GM12878 (cell line): ENCODE data around the gene CACNA1A. TPM values are rescaled to one million over a fixed set of nuclear protein-coding genes. Genes with fewer than 3 reads are reported as not detected.

Source experiments
- ATAC-seq: fragments of 200-7000 bp; cut with Tn5 transposase; 3 replicates; pipeline ENCODE4 v1.9.1; 2020; ENCODE audit warnings: mild to moderate bottlenecking, moderate library complexity
- BruUV-seq: library from RNA; stranded (reverse); fragments of 400-500 nt; replicated peaks from 2 replicates; lab custom pipeline; 2021; lab: Mats Ljungman, UMichigan
- CTCF ChIA-PET: fragments of 300-600 bp; sonication (Branson Sonifier 250); formaldehyde crosslinking; extraction: SDS; loops from one replicate; lab custom pipeline; 2021; ENCODE audit warnings: inconsistent platforms; lab: Yijun Ruan, JAX
- POLR2A ChIA-PET: fragments of 350-600 bp; formaldehyde crosslinking; extraction: SDS; loops from one replicate; lab custom pipeline; 2021; ENCODE audit warnings: inconsistent platforms; lab: Charles Lee
- RAD21 ChIA-PET: fragments of 300-600 bp; sonication (Branson Sonifier 250); formaldehyde crosslinking; loops from one replicate; lab custom pipeline; 2023; ENCODE audit warnings: antibody characterized with exemption; ENCODE audit not compliant: unreplicated experiment; lab: Charles Lee
- SMC1A ChIA-PET: fragments of 300-600 bp; sonication (Branson Sonifier 250); formaldehyde crosslinking; loops from one replicate; lab custom pipeline; 2023; ENCODE audit not compliant: unreplicated experiment, uncharacterized antibody; lab: Charles Lee
- DNase-seq: peaks from one replicate; pipeline ENCODE4 v3.0.0-alpha.2; 2011; ENCODE audit warnings: low read depth, low spot score
- FAIRE-seq: peaks from 3 replicates; lab custom pipeline; 2011; peaks lifted over from hg19 to GRCh38; lab: Jason Lieb, UNC
- H2AFZ ChIP-seq: 2 replicates; pipeline ENCODE4 v1.6.0; 2011; ENCODE audit warnings: low read depth, low read length, control low read depth; ENCODE audit not compliant: control insufficient read depth
- H3K27ac ChIP-seq: 2 replicates; pipeline ENCODE4 v1.5.1; 2011; ENCODE audit warnings: control low read depth; ENCODE audit not compliant: control insufficient read depth, insufficient read depth
- H3K27me3 ChIP-seq, 2 experiments: replicated peaks in 1 of 2; 2 replicates each; pipeline versions ENCODE4 v1.6.0 to v1.6.1; 2011; ENCODE audit warnings: low read length in 1 of 2; ENCODE audit not compliant: control insufficient read depth in 2 of 2, insufficient read depth in 2 of 2
- H3K36me3 ChIP-seq, 2 experiments: 2 replicates each; pipeline ENCODE4 v1.5.1; 2011; ENCODE audit warnings: low read length in 1 of 2; ENCODE audit not compliant: control insufficient read depth in 2 of 2, insufficient read depth in 2 of 2
- H3K4me1 ChIP-seq: 2 replicates; pipeline ENCODE4 v1.6.1; 2011; ENCODE audit warnings: mild to moderate bottlenecking, low read length, moderate library complexity, mixed read lengths; ENCODE audit not compliant: control insufficient read depth, insufficient read depth
- H3K4me2 ChIP-seq: 2 replicates; pipeline ENCODE4 v1.6.0; 2011; ENCODE audit warnings: control low read depth; ENCODE audit not compliant: control insufficient read depth, insufficient read depth
- H3K4me3 ChIP-seq: fragments of 200-600 bp; sonication (generic); 2 replicates; pipeline ENCODE4 v1.5.1; 2016
- H3K79me2 ChIP-seq: 2 replicates; pipeline ENCODE4 v1.6.0; 2011; ENCODE audit warnings: low read length; ENCODE audit not compliant: control insufficient read depth, insufficient read depth
- H3K9ac ChIP-seq: 2 replicates; pipeline ENCODE4 v1.8.0; 2011; ENCODE audit warnings: low read length, control low read depth, mixed read lengths; ENCODE audit not compliant: control insufficient read depth, insufficient read depth
- H3K9me3 ChIP-seq: replicated peaks from 3 replicates; pipeline ENCODE4 v1.5.1; 2011; ENCODE audit warnings: mild to moderate bottlenecking, low read length; ENCODE audit not compliant: control insufficient read depth, insufficient read depth
- H4K20me1 ChIP-seq: 2 replicates; pipeline ENCODE4 v1.6.0; 2011; ENCODE audit not compliant: control insufficient read depth, insufficient read depth
- CEBPB ChIP-seq, 2 experiments: fragments of 150-350 bp in 1 of 2; IDR thresholded peaks; 2 replicates each; pipeline ENCODE4 v1.6.1; 2012 to 2014; ENCODE audit warnings: low read depth in 2 of 2, low read length in 2 of 2, borderline replicate concordance in 1 of 2, inconsistent platforms in 1 of 2
- KAT2A ChIP-seq: conservative IDR thresholded peaks from 2 replicates; pipeline ENCODE4 v1.6.1; 2011; ENCODE audit warnings: low read depth, low read length; ENCODE audit not compliant: control insufficient read depth
- NR2F1 ChIP-seq: fragments of 450-650 bp; conservative IDR thresholded peaks from 2 replicates; pipeline ENCODE4 v1.6.1; 2017; ENCODE audit warnings: mild to moderate bottlenecking
- RUNX3 ChIP-seq: IDR thresholded peaks from 2 replicates; pipeline ENCODE4 v1.6.1; 2012; ENCODE audit warnings: low read length, inconsistent platforms
- SP1 ChIP-seq: IDR thresholded peaks from one replicate; pipeline ENCODE4 v1.6.1; 2011; ENCODE audit warnings: low read depth, low read length
- TARDBP ChIP-seq: IDR thresholded peaks from 2 replicates; pipeline ENCODE4 v1.6.1; 2016; ENCODE audit warnings: borderline replicate concordance
- WGBS: methylation state at CpG from one replicate; pipeline ENCODE4 v1.1.6; 2016; ENCODE audit warnings: low lambda C conversion rate; ENCODE audit not compliant: insufficient replicate concordance, insufficient coverage; ENCODE audit errors: missing lambda C conversion rate; 5-methylcytosine and 5-hydroxymethylcytosine counted together
- in situ Hi-C: fragments of 300-500 bp; cut with MboI; formaldehyde crosslinking; loops from 9 replicates; pipeline ENCODE4 v1.14.3; 2018; ENCODE audit warnings: mixed read lengths
- intact Hi-C: fragments of 100-400 bp; cut with micrococcal nuclease; formaldehyde crosslinking; loops from one replicate; pipeline ENCODE4 v1.14.2; 2022; ENCODE audit not compliant: unreplicated experiment
- polyA plus RNA-seq, 11 experiments: library from polyadenylated mRNA; depleted of rRNA in 4 of 11; unstranded in 6 of 11; stranded (reverse) in 5 of 11; fragments of >200 nt; fragmentation: Nextera tagmentation in 4 of 11; fragmentation: Illumina TruSeq in 1 of 11; extraction: Ambion mirVana in 4 of 11; extraction: Trizol in 1 of 11; gene quantifications; 1 replicate in 1 of 11; 2 replicates in 10 of 11; pipeline versions ENCODE4 v1.2.1 to v1.2.3, GENCODE V29; 2011 to 2016; ENCODE audit warnings: inconsistent platforms in 2 of 11, missing spikeins in 2 of 11, low read depth in 1 of 11
- total RNA-seq, 4 experiments: library from RNA; depleted of rRNA in 3 of 4; stranded (reverse); fragments of >200 nt in 3 of 4; fragmentation: Illumina TruSeq in 1 of 4; extraction: Trizol in 1 of 4; gene quantifications; 2 replicates each; pipeline versions ENCODE4 v1.2.1 to v1.2.3, GENCODE V29; 2013 to 2021
- TF ChIP-seq, protein P1 (sequence below): fragments of 450-650 bp; IDR thresholded peaks from 2 replicates; pipeline ENCODE4 v1.6.1; 2016; ENCODE audit warnings: mild to moderate bottlenecking
- TF ChIP-seq, protein P2 (sequence below), 3 experiments: IDR thresholded peaks in 2 of 3; conservative IDR thresholded peaks in 1 of 3; 2 replicates each; pipeline ENCODE4 v1.5.1; 2011; ENCODE audit warnings: low read depth in 3 of 3, low read length in 3 of 3, mild to moderate bottlenecking in 3 of 3, control low read depth in 2 of 3, moderate library complexity in 2 of 3, inconsistent platforms in 1 of 3, mixed read lengths in 1 of 3; ENCODE audit not compliant: control insufficient read depth in 2 of 3, insufficient read depth in 1 of 3; ENCODE audit errors: extremely low read depth in 1 of 3

CACNA1A gene
- total and polyA plus RNA-seq, 10 of the 15 experiments (the other 5 are each of a cell fraction or from before 2014, with no cell fraction given) = 1.1 to 4.4 (median 2.5) TPM

DNA sequence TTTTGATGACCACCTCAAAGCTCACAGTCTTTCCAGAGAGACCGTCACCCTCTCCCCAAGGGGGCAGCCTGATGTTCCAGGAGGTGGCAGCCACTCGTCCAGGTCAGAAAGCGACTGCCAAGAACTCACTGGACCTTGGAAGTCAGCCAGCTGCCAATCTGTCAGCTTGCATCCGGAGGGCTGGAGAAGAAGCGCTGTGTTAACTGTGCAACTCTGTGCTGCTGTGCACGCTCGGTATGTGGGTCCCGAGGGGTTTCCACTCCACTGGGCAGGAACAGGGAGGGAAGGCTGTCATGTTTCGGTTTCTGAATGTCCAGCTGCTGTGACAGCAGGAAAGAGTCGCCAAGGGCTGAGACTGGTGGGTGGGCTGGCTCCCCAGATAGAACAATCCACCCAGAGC is 89.2 kb downstream of the CACNA1A start (continued):
- TF ChIP-seq, protein P1, sequence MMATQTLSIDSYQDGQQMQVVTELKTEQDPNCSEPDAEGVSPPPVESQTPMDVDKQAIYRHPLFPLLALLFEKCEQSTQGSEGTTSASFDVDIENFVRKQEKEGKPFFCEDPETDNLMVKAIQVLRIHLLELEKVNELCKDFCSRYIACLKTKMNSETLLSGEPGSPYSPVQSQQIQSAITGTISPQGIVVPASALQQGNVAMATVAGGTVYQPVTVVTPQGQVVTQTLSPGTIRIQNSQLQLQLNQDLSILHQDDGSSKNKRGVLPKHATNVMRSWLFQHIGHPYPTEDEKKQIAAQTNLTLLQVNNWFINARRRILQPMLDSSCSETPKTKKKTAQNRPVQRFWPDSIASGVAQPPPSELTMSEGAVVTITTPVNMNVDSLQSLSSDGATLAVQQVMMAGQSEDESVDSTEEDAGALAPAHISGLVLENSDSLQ = no peak
- TF ChIP-seq TARDBP (no peak), CEBPB (IDR thresholded peaks at IDR 0.05; ENCODE audit: borderline replicate concordance in 1 of 2, low read depth in 2 of 2, low read length in 2 of 2) (no peak), KAT2A (no peak)

DNA sequence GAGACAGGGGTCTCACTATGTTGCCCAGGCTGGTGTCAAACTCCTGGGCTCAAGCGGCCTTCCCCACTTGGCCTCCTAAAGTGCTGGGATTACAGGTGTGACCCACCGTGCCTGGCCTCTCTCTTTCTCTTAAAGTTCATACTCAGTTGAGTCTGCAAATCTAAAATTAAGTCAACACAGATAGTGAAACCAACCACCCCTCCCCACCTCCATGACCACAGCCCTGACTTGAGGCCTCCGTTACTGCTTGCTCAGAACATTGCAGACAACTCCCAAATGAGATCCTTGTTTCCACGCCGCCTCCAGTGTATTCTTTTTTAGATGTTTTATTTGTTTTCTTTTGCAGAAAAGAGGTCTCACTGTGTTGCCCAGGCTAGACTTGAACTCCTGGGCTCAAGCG is 94.4 kb downstream of the CACNA1A start:
- intact Hi-C loops (no loop called here), in situ Hi-C loops (no loop called here)
- H3K4me2 ChIP-seq = 0 out of 2 replicates have a peak overlapping the region, but pooled peaks have one; percentile 22
- FAIRE-seq = no peak
- ChIA-PET POLR2A (no interaction called here), CTCF (no interaction called here), SMC1A (no interaction called here), RAD21 (no interaction called here)
- DNase-seq = no peak
- no peak overlapping the region for H3K4me3 ChIP-seq
- no peaks in the 10 kb centered on the region for H3K79me2 ChIP-seq
- H2AFZ ChIP-seq = no peak overlapping the region
- no peaks in the 10 kb centered on the region for H4K20me1 ChIP-seq
- no peak overlapping the region for H3K9ac ChIP-seq
- no TSS peak for BruUV-seq
- TF ChIP-seq SP1 (no peak), NR2F1 (no peak), RUNX3 (0 out of 2 replicates have a peak, but pooled peaks have one; percentile 24)
- TF ChIP-seq, protein P2, sequence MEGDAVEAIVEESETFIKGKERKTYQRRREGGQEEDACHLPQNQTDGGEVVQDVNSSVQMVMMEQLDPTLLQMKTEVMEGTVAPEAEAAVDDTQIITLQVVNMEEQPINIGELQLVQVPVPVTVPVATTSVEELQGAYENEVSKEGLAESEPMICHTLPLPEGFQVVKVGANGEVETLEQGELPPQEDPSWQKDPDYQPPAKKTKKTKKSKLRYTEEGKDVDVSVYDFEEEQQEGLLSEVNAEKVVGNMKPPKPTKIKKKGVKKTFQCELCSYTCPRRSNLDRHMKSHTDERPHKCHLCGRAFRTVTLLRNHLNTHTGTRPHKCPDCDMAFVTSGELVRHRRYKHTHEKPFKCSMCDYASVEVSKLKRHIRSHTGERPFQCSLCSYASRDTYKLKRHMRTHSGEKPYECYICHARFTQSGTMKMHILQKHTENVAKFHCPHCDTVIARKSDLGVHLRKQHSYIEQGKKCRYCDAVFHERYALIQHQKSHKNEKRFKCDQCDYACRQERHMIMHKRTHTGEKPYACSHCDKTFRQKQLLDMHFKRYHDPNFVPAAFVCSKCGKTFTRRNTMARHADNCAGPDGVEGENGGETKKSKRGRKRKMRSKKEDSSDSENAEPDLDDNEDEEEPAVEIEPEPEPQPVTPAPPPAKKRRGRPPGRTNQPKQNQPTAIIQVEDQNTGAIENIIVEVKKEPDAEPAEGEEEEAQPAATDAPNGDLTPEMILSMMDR (IDR thresholded peaks at IDR 0.05 in 2 of 3, conservative IDR thresholded peaks at IDR 0.05 in 1 of 3; ENCODE audit: control insufficient read depth in 2 of 3, extremely low read depth in 1 of 3, insufficient read depth in 1 of 3, low read depth in 3 of 3, low read length in 3 of 3) = no peak
- H3K27ac ChIP-seq = no peak overlapping the region
- no peaks in the 10 kb centered on the region for H3K36me3 ChIP-seq
- ATAC-seq = no peak
- H3K9me3 ChIP-seq = no peaks in the 10 kb centered on the region; the same call in 2 of the 3 replicates
- WGBS = 7% methylated on average over 6 of the region's 6 CpGs
- no peaks in the 10 kb centered on the region for H3K27me3 ChIP-seq
- peaks cover 4% of the 10 kb centered on the region for H3K4me1 ChIP-seq
